ENCODE data around the gene YKT6. TPM values are rescaled to one million over a fixed set of nuclear protein-coding genes. Genes with fewer than 3 reads are reported as not detected.

The YKT6 gene
- total RNA-seq (2014; rRNA removed; shearing (Covaris generic)) = 94.5 and 114 TPM in 2 replicates
- polyA plus RNA-seq (2016; fragmentation: Nextera tagmentation; extraction: Ambion mirVana) = 29.2 and 33.5 TPM in 2 replicates
- long read RNA-seq, transcript YKT6-201 (7 exons, 2,696 nt) = major isoform, 8 of 11 reads
- long read RNA-seq, partial matches to known transcripts = 0 of 11 reads
- long read RNA-seq, other reads (novel, unspliced or antisense) = 2 of 11 reads

- peak within 1 kb of the TSS; percentile 85 for H3K4me3 Mint-ChIP-seq
- Histone ChIP-seq H3K36me3 (ENCODE audit: insufficient read depth) (peaks cover 13% of the 10 kb centered on the region), H3K79me2 (replicated peaks; ENCODE audit: insufficient read depth) (peaks cover 43% of the 10 kb centered on the region), H3K27ac (ENCODE audit: low read depth) (no peak within 1 kb of the TSS), H4K20me1 (replicated peaks; ENCODE audit: insufficient read depth) (peaks cover 24% of the 10 kb centered on the region), H3K4me1 (ENCODE audit: insufficient read depth) (peaks cover 10% of the 10 kb centered on the region; the same call in 1 of the 2 replicates), H3F3A (replicated peaks; ENCODE audit: low read depth) (no peaks in the 10 kb centered on the region), H2AFZ (no peak within 1 kb of the TSS), H3K4me3 (peak within 1 kb of the TSS; percentile 97), H3K4me2 (peak within 1 kb of the TSS; percentile 100), H3K9me2 (ENCODE audit: insufficient read depth) (no peaks in the 10 kb centered on the region), H3K27me3 (ENCODE audit: insufficient read depth) (peaks cover 7% of the 10 kb centered on the region; the same call in 1 of the 2 replicates)
- no peak for TF ChIP-seq ZNF462 (CRISPR knock-in tag; IDR thresholded peaks at IDR 0.05)
- TF ChIP-seq, protein P1, sequence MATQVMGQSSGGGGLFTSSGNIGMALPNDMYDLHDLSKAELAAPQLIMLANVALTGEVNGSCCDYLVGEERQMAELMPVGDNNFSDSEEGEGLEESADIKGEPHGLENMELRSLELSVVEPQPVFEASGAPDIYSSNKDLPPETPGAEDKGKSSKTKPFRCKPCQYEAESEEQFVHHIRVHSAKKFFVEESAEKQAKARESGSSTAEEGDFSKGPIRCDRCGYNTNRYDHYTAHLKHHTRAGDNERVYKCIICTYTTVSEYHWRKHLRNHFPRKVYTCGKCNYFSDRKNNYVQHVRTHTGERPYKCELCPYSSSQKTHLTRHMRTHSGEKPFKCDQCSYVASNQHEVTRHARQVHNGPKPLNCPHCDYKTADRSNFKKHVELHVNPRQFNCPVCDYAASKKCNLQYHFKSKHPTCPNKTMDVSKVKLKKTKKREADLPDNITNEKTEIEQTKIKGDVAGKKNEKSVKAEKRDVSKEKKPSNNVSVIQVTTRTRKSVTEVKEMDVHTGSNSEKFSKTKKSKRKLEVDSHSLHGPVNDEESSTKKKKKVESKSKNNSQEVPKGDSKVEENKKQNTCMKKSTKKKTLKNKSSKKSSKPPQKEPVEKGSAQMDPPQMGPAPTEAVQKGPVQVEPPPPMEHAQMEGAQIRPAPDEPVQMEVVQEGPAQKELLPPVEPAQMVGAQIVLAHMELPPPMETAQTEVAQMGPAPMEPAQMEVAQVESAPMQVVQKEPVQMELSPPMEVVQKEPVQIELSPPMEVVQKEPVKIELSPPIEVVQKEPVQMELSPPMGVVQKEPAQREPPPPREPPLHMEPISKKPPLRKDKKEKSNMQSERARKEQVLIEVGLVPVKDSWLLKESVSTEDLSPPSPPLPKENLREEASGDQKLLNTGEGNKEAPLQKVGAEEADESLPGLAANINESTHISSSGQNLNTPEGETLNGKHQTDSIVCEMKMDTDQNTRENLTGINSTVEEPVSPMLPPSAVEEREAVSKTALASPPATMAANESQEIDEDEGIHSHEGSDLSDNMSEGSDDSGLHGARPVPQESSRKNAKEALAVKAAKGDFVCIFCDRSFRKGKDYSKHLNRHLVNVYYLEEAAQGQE (IDR thresholded peaks at IDR 0.05; ENCODE audit: unreplicated experiment) = no peak
- TF ChIP-seq EZH2phosphoT487 (IDR thresholded peaks at IDR 0.05; ENCODE audit: unreplicated experiment) = no peak
- no peak for TF ChIP-seq EZH2 (IDR thresholded peaks at IDR 0.05; ENCODE audit: low read depth, unreplicated experiment)
- TF ChIP-seq POLR2AphosphoS5 (IDR thresholded peaks at IDR 0.05; ENCODE audit: low read depth) = peak; percentile 73
- peak; percentile 18 to 33; a peak in 3 of 4 replicates for TF ChIP-seq CTCF (conservative IDR thresholded peaks at IDR 0.05; ENCODE audit: low read depth in 2 of 2)
- TF ChIP-seq ETS1 (IDR thresholded peaks at IDR 0.05) = peak; percentile 81
- no peak for TF ChIP-seq NANOG (IDR thresholded peaks at IDR 0.05; ENCODE audit: borderline replicate concordance)
- TF ChIP-seq JUNB (IDR thresholded peaks at IDR 0.05; ENCODE audit: unreplicated experiment) = no peak
- TF ChIP-seq ZNF331 (CRISPR knock-in tag; IDR thresholded peaks at IDR 0.05; ENCODE audit: low read depth) = no peak
- TF ChIP-seq ZNF114 (CRISPR knock-in tag; IDR thresholded peaks at IDR 0.05) = no peak
- no peak for TF ChIP-seq STAT1 (IDR thresholded peaks at IDR 0.05; ENCODE audit: unreplicated experiment)
- TF ChIP-seq CREB1 (CRISPR knock-in tag; IDR thresholded peaks at IDR 0.05; ENCODE audit: low read depth) = no peak
- peaks cover 5% of the 10 kb centered on the region for H3K27me3 Mint-ChIP-seq (ENCODE audit: insufficient read depth, low read depth, poor library complexity)
- peak; percentile 99 for ATAC-seq
- peaks cover 8% of the 10 kb centered on the region for H3K4me1 Mint-ChIP-seq
- peaks cover 10% of the 10 kb centered on the region for H3K36me3 Mint-ChIP-seq (ENCODE audit: low read depth)
- no peaks in the 10 kb centered on the region for H3K9me3 Mint-ChIP-seq
- peak within 1 kb of the TSS; percentile 46; the same call in 1 of the 2 replicates for H3K27ac Mint-ChIP-seq
- peak; percentile 98 for DNase-seq (ENCODE audit: low spot score)
These were observed at the start of gene YKT6 for GRCh38 chr7:44200699-44201461. Gene YKT6, plus strand, starts transcription at chr7:44200978. Its CDS starts 158 bp downstream, at chr7:44201136.
